ENCODE results near the gene ATG9A. TPM values are rescaled to one million over a fixed set of nuclear protein-coding genes. Genes with fewer than 3 reads are reported as not detected.

ATG9A gene
- total RNA-seq, 1 experiment from 2014 or later, result 42.9 TPM

DNA sequence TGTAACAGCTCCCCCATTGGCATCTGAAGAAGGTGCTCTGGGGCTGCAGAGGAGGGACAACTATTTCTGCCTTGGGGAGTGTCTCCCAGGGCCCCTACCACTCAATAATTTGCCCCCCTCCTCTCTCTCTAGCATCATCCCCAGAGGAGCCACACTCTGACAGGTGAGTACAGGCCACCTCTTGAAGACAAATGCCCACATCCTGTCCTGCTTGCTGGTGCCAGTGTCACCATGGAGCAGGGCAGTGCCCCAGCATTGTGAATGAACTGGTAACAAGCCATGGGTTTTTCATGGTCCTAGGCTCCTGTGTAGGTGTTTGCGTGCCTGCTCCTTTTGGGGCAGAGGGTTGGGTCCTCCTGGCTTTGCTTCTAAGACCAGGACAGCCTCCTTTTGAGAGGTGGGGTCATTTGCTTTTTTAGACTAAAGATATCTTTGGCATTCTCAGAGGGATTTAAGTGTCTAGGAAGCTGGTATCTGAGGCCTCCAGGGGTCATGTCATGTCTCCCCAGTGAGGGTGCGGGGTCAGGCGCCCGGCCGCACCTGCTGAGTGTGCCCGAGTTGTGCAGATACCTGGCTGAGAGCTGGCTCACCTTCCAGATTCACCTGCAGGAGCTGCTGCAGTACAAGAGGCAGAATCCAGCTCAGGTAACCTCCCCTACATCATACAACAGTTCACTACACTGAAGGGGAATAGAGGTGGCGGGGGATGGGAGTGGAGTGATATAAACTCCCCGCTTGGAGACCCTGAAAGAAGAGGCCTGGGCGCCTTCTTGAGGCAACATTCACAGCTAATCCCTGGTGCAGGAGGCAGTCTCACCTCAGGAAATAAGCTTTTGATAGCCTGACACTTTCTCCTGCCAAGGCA is 49.6 kb downstream of the ATG9A start:
- TF ChIP-seq ZNF396 (CRISPR knock-in tag; IDR thresholded peaks at IDR 0.05; ENCODE audit: borderline replicate concordance), result no peak
- no peaks in the 10 kb centered on the region for H3K9me3 Mint-ChIP-seq
- peak overlapping the region; percentile 84 for H3K4me3 Mint-ChIP-seq
- POLR2A ChIA-PET, result no interaction called here
- DNase-seq (ENCODE audit: low spot score) (no peak), ATAC-seq (no peak)
- no peak overlapping the region for H3K27ac Mint-ChIP-seq
- H3K27me3 Mint-ChIP-seq (ENCODE audit: low read depth), result no peaks in the 10 kb centered on the region
- H3K36me3 Mint-ChIP-seq, result peaks cover 27% of the 10 kb centered on the region
- CTCF ChIA-PET, result no interaction called here
- H3K4me1 Mint-ChIP-seq, result peaks cover 19% of the 10 kb centered on the region

DNA sequence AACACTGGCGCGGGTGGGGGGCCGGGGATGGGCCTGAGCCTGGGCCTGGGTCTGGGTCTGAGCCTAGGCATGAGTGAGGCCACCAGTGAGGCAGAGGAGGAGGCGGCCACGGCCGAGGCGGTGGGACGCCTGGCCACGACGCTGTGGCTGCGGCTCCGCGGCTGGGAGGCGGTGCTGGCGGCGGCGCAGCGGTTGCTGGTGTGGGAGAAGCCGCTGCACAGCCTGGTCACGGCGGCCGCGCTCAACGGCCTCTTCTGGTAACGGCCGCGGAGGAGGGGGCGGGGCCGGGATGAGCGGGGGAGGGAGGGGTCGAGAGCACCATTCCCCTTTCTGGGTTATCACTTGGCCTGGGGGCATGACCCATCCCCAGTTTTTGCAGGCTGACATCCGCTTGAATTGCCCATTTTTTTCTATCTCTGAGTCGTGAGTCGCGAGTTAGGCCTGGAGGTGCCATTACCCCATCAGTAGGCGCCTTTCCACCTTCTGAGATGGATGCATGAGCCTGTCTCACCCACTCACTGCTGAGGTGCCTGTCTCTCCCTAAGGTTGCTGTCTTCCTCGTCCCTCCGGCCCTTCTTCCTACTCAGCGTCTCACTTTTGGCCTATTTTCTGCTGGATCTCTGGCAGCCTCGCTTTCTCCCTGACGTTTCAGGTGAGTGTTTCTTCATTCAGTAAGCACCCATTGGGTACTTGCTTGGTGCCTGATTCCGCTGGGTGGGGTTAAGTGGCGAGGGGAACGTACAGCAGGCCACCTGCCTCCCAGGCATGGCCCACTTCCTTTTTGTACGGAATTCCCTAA is 50.9 kb downstream of the ATG9A start:
- CTCF ChIA-PET, result no interaction called here
- TF ChIP-seq ARID4B (CRISPR knock-in tag; IDR thresholded peaks at IDR 0.05; ENCODE audit: borderline replicate concordance) (0 out of 2 replicates have a peak, but pooled peaks have one; percentile 38), NFE2L1 (CRISPR knock-in tag; IDR thresholded peaks at IDR 0.05) (no peak), HMGXB4 (CRISPR knock-in tag; IDR thresholded peaks at IDR 0.05) (peak; percentile 57; the same call in 1 of the 2 replicates), FOXK1 (CRISPR knock-in tag; IDR thresholded peaks at IDR 0.05) (0 out of 2 replicates have a peak, but pooled peaks have one; percentile 8)
- TF ChIP-seq, protein P1, sequence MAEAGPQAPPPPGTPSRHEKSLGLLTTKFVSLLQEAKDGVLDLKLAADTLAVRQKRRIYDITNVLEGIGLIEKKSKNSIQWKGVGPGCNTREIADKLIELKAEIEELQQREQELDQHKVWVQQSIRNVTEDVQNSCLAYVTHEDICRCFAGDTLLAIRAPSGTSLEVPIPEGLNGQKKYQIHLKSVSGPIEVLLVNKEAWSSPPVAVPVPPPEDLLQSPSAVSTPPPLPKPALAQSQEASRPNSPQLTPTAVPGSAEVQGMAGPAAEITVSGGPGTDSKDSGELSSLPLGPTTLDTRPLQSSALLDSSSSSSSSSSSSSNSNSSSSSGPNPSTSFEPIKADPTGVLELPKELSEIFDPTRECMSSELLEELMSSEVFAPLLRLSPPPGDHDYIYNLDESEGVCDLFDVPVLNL (CRISPR knock-in tag; IDR thresholded peaks at IDR 0.05; ENCODE audit: borderline replicate concordance, low read depth), result no peak
- TF ChIP-seq, protein P2, sequence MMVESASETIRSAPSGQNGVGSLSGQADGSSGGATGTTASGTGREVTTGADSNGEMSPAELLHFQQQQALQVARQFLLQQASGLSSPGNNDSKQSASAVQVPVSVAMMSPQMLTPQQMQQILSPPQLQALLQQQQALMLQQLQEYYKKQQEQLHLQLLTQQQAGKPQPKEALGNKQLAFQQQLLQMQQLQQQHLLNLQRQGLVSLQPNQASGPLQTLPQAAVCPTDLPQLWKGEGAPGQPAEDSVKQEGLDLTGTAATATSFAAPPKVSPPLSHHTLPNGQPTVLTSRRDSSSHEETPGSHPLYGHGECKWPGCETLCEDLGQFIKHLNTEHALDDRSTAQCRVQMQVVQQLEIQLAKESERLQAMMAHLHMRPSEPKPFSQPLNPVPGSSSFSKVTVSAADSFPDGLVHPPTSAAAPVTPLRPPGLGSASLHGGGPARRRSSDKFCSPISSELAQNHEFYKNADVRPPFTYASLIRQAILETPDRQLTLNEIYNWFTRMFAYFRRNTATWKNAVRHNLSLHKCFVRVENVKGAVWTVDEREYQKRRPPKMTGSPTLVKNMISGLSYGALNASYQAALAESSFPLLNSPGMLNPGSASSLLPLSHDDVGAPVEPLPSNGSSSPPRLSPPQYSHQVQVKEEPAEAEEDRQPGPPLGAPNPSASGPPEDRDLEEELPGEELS (CRISPR knock-in tag; IDR thresholded peaks at IDR 0.05), result peak; percentile 54
- POLR2A ChIA-PET, result no interaction called here
- ATAC-seq, result peak; percentile 9
- peaks cover 31% of the 10 kb centered on the region for H3K36me3 Mint-ChIP-seq
- H3K4me1 Mint-ChIP-seq, result peaks cover 19% of the 10 kb centered on the region
- peak overlapping the region; percentile 84 for H3K4me3 Mint-ChIP-seq
- peak; percentile 47 for DNase-seq (ENCODE audit: low spot score)
- no peaks in the 10 kb centered on the region for H3K9me3 Mint-ChIP-seq
- H3K27me3 Mint-ChIP-seq (ENCODE audit: low read depth), result no peaks in the 10 kb centered on the region
- H3K27ac Mint-ChIP-seq, result no peak overlapping the region; the same call in 1 of the 2 replicates
